HG03095 (cell line): Measurements from ENCODE around the gene CST7.

ENCODE experiments used
- ATAC-seq: cut with Tn5 transposase; IDR thresholded peaks from one replicate; pipeline ENCODE4 v1.9.1; 2021; ENCODE audit warnings: moderate library complexity; ENCODE audit not compliant: unreplicated experiment

Gene CST7

DNA sequence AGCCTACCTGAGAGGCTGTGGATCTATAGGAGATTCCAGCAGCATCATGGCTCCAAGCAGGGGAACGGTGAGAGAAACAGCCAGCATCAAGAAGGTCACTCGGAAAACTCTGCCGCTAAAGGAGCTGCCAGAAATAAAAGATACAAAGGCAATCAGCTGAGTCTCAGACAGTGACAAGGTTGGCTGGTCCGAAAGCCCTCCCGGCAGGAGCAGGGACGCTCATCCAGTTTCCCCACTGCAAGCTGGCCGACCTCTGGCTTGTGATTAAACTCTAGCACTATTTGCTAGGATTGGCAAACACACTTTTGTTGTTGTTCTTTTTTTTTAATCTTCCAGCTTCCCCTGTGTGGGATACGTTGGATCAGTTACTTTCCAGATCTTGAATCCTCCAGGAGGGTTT, 34.8 kb downstream of the CST7 start:
- ATAC-seq = no peak

DNA sequence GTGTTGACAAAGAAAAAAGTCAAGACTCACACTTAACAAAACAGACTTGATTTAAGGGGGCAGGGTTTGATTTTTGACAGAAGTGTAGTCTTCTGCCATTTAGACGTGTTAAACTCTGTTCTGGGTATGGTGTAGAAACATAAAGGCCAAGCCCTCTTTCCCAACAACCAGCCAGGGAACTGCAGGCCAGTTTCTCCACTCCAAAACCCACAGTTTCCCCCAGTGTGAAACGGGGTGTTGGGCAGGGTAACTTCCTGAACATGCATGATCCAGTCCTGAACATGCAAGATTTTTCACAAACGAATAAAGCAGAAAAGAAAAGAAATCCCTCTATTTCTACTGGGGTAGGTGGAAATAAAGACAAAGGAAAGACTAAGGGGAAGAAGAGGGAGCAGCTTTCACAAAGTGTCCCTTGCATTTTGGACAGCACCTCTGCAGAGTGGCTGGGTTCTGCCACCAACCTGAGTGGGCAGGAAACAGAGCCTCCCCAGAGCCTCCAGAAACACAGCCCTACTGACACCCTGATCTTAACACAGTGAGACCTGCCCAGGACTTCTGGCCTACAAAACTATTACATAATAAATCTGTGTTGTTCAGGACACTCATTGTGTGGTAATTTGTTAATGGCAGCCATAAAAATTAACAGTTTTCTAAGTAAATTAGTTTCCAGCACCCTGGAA, 36.0 kb downstream of the CST7 start:
- no peak for ATAC-seq

GRCh38 chr20:24985802-24986201, 36.7 kb downstream of the CST7 start:
- ATAC-seq = no peak

DNA sequence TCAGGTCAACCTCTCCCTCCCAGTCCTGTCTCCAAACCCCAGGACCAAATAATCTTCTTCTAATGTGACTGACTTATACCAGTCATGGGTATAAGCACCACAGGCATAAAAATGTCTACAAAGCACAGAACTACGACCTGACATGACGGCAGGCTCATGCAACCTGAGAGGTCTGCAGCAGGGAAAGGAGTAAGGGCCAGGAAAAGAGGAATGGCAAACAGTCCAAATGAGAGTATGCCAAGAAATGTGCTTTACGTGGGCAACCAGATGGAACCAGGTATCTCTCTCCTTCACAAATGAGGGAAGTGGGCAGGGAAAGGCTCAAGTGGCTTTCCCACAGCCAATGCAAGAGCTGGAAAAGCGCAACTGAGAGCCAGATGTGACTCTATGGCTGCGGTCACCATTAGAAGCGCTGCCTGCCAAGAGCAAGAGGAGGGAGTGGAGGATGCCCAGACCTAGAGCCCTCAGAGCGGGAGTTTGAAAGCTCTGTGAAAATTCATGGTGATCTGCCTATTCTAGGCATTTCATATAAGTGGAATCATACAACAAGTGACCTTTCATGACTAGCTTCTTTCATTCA, 37.5 kb downstream of the CST7 start:
- ATAC-seq = no peak

GRCh38 chr20:24987244-24987643, 38.2 kb downstream of the CST7 start:
- no peak for ATAC-seq

- ATAC-seq = no peak
Measured at GRCh38 chr20:24987873-24988835, 39.1 kb downstream of the CST7 start.

DNA sequence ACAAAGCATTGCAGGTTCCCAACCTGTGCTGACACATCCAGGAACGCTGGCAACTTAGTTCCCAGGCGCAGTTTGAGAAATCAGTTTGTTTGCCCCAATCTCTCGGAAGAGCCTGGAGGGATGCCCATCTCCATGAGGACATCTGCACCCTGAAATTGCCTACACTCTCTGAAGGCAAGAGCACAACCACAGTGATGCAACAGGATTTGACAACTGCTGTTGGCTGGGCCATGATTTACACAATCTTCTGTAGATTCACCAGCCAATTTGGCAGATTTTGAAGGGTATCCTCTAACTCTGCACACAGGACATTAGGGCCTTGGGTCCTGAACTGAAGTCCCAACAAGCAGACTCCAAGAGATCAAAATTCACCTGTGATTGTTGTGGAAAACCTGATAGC, 40.1 kb downstream of the CST7 start:
- no peak for ATAC-seq

- ATAC-seq = no peak
Measured at GRCh38 chr20:24990810-24991252, 41.8 kb downstream of the CST7 start.

DNA sequence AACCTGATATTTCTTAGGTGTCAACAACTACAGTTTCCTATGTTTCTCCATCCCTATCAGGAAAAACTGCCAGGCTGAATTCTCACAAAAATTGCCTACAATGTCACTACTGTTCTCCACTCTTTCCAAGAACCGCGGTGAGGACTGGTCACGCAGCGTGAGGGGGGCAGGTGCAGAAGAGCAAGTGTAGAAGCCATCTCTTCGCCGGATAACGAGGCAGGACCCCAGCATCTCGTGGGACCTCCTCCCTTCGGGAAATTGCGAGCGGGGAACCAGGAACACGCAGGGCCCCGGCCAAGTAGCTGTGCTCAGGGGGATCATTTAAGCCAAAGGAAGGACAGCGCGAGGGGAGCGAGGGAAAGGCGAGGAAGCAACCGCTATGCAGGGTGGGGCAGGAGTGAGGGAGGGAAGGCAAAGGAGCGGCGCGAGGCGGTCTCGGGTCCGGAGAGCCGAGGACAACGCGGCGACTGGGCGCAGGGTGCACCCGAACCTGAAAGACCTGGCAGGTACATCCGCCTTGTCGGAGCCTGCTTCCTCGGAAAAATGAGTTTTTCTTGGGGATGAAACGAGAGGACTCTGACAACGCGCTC, 42.9 kb downstream of the CST7 start:
- ATAC-seq = peak; percentile 18

- ATAC-seq = peak; percentile 95
Measured at GRCh38 chr20:24992487-24993205, 43.6 kb downstream of the CST7 start, which contains the start of gene APMAP. Gene APMAP, minus strand, starts transcription at chr20:24992751. Its CDS starts 63 bp downstream, at chr20:24992688.

DNA sequence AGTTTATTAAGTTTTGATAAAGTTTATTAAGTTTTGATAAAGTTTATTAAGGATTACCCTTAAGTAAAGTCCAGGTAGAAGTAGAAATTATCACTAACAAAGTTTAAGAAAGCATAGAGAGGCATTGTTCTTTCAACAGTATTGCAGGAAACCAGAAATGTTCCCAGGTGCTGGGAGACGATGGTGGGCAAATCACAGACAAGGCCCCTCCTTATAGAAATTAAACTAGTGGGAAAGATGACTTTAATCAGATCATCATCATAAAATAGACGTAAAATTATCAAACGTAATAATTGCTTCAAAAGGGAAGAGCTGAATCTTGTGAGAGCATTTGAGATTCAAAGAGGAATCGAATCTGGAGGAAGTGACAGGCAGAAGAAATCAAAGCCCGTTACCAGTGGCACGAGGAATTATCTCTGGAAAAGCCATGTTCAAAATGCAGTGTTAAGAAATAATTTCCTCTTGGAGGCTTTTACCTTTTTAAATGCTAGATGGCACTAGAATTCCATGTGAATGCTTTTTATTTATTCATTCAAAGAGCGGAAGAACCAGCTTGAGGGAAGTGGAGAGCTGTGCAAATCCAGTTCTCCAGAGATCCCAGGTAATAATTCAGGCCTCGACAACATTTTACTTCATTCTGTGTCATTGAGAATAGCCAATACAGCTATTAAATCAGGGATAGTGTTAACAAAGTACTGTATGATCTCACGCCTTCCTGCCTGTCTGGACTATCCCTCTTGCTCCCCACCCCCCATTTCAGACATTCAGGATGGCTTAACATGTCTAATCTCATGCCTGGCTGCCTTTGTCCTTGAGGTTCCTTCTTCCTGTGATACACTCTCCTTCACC, 44.5 kb downstream of the CST7 start:
- ATAC-seq = no peak

- ATAC-seq = no peak
Measured at GRCh38 chr20:24994186-24994465, 45.1 kb downstream of the CST7 start.

DNA sequence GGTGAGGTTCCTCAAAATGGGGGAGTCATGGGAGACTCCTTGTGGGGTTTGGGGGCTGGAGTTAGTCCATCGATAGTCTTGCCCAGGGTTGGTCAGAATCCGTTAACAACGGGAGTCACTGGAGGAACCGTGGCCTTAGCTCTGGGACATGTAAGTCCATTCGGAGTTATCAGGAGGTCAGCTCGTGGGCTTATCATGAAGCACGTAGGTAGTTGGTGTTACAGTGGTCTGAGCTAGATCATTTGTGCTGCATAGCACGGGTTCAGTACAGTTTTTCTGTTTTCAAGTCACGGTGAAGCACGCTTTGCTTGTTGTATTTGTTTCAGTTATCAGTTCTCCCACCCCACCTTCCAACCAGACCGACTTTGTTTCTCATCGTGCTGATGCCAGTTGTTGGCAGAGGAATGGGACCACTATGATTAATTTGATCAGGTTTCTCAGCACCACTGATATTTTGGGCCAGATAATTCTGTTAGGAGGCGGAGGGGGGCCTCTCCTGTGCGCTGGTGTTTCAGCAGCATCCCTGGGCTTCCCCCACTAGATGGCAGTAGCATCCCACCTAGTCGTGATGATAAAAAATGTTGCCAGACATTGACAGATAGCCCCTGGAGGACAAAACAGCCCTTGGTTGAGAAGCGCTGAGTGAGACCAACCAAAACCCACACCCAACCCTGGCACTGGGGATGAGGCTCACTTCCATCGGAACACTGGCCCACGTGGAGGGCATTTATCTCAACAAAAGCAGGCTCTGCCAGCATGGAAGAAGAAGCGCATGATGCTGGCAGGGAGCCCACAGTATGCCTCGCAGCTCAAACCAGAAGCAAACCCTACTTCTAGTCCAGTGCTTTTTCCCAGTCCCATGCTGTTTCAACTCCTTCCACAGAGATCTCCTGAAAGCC, 45.6 kb downstream of the CST7 start:
- no peak for ATAC-seq

DNA sequence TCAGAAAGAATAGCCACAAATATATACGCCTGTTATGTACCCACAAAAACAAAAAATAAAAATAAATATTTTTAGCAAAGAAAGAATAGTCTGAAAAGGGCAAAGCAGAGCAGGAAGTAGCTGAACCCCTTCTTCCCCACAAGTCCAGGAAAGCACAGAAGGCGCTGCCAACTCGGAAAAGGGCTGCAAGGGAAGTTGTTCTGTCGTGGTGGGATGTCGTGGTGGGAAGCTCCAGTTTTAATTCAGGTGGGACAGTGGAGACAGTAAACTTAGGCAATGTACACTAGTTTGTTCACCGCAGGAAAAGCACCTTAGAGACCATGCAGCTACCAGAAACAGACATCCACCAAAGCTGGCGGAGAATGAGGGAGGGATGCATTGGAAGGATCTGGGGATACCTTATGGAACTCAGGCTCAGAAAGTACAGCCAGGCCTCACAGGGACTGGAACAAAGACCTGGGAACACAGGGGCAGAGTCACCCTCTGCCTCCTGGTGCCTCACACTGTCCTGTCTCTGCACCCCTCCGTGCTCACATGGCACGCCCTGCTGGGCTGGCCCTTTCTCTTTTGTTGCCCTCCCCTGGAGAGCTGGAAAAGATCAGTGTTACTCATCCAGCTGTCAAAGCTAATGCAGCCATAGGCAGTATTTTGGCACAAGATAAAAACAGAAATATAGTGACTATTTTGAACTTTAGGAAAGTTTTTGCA, 46.8 kb downstream of the CST7 start:
- ATAC-seq = no peak

DNA sequence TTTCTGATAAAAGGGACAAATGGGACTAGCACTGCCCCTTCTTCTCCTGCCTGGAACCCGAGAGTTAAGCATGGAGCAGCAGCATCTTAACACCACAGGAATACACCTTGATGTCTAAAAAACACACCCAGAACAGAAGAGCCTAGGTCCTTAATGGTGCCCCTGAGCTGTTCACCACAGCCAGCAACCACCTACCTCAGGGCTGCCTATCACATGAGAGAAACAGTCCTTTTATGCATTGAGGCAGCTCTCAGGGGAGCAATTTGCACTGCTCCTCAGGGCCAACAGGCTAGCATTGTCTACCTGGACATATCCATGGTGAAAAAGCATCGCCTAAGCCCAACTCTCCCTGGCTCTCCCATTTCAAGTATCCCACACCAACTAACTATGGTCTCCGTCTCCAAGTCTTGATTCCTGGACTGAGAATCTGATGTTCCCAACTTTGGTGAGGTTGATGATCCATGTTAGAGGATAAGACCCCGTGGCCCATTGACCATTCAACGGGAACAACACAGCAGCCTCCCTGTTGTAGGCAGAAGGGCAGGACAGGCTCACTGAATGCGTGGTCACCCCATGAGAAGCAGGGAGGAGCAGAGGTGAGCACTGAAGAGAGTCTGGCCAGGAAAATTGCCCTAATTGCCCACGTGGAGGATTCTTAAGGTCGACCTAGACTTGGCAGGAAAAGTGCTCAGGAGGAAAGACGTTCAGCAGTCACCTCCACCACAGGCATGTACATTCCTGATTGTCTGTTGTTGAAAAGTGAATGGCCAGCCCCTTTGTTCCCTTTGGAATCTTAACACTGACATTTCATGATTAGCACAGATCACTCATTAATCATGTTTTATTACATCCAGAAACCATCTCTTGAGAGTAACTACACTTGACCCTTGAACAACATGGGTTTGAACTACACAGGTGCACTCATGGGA, 47.6 kb downstream of the CST7 start:
- ATAC-seq = no peak

DNA sequence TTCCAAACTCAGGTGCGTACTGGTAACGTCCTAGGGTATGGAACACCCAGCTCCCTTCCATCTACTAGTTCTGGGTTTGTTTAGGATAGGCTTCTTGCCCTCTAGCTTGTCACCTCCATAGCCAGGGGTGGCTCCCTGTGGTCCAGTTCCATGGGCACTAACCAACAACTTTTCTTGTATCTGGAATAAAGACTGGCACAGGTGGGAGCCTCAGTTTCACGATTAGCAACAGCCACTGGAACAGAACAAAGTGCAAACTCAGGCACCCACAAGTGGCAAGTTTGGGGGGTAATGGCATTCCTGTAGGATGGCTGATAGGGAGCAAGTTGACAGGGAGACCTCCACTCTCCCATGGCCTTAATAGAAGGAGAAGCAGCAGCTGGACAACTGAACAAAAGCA, 49.1 kb downstream of the CST7 start:
- no peak for ATAC-seq
